Measurements from ENCODE around the gene BCAR3. TPM values are rescaled to one million over a fixed set of nuclear protein-coding genes. Genes with fewer than 3 reads are reported as not detected.
A peak's percentile ranks its signal among the peaks of the same experiment; 100 is the strongest.

BCAR3 gene
- total and polyA plus RNA-seq, 4 donors, result 8.4 to 24.1 (median 16.0) TPM

GRCh38 chr1:93687542-93687941 lies 5.9 kb upstream of the BCAR3 start:
- intact Hi-C loops (cut with DNase I), result no loop called here
- peaks cover 0 to 2% of the 10 kb centered on the region in 2 donors for H3K4me1 ChIP-seq (ENCODE audit: control insufficient read depth in 1 of 2, insufficient read depth in 2 of 2, low read length in 2 of 2)
- ATAC-seq (ENCODE audit: low FRiP score), result no peak
- H3K27ac ChIP-seq (ENCODE audit: low read depth in 1 of 2, low read length in 2 of 2), result no peak overlapping the region
- 95% methylated on average over 2 of the region's 2 CpGs for WGBS, 2 donors
- no peak for DNase-seq
- H3K27me3 ChIP-seq (ENCODE audit: control insufficient read depth in 1 of 2, insufficient read depth in 2 of 2, low read length in 1 of 2), result no peaks in the 10 kb centered on the region
- no peak overlapping the region for H3K4me3 ChIP-seq (ENCODE audit: low read length in 2 of 2)
- H3K9me3 ChIP-seq (ENCODE audit: control insufficient read depth, low read length), result no peaks in the 10 kb centered on the region
- H3K36me3 ChIP-seq (ENCODE audit: control insufficient read depth in 1 of 2, insufficient read depth in 2 of 2, low read length in 1 of 2), result no peaks in the 10 kb centered on the region

GRCh38 chr1:93686504-93687250 lies 5.0 kb upstream of the BCAR3 start:
- Histone ChIP-seq H3K9me3 (ENCODE audit: control insufficient read depth, low read length) (no peaks in the 10 kb centered on the region), H3K4me1 (ENCODE audit: control insufficient read depth in 1 of 2, insufficient read depth in 2 of 2, low read length in 2 of 2) (no peaks in the 10 kb centered on the region), H3K36me3 (ENCODE audit: control insufficient read depth in 1 of 2, insufficient read depth in 2 of 2, low read length in 1 of 2) (no peaks in the 10 kb centered on the region), H3K27me3 (ENCODE audit: control insufficient read depth in 1 of 2, insufficient read depth in 2 of 2, low read length in 1 of 2) (no peaks in the 10 kb centered on the region), H3K4me3 (ENCODE audit: low read length in 2 of 2) (no peak overlapping the region), H3K27ac (ENCODE audit: low read depth in 1 of 2, low read length in 2 of 2) (no peak overlapping the region)
- WGBS, 2 donors, result 63 to 69% methylated on average over 3 of the region's 3 CpGs
- no peak for DNase-seq
- ATAC-seq (ENCODE audit: low FRiP score), result no peak
- intact Hi-C loops (cut with DNase I), result no loop called here

GRCh38 chr1:93685918-93686317 lies 4.3 kb upstream of the BCAR3 start:
- no peak for ATAC-seq (ENCODE audit: low FRiP score)
- Histone ChIP-seq H3K4me1 (ENCODE audit: control insufficient read depth in 1 of 2, insufficient read depth in 2 of 2, low read length in 2 of 2) (no peaks in the 10 kb centered on the region), H3K36me3 (ENCODE audit: control insufficient read depth in 1 of 2, insufficient read depth in 2 of 2, low read length in 1 of 2) (no peaks in the 10 kb centered on the region), H3K9me3 (ENCODE audit: control insufficient read depth, low read length) (no peaks in the 10 kb centered on the region), H3K27ac (ENCODE audit: low read depth in 1 of 2, low read length in 2 of 2) (no peak overlapping the region), H3K4me3 (ENCODE audit: low read length in 2 of 2) (no peak overlapping the region), H3K27me3 (ENCODE audit: control insufficient read depth in 1 of 2, insufficient read depth in 2 of 2, low read length in 1 of 2) (no peaks in the 10 kb centered on the region)
- DNase-seq, result no peak
- intact Hi-C loops (cut with DNase I), result no loop called here
- WGBS, 2 donors, result 96 to 100% methylated on average over 1 of the region's 1 CpG

- no peak overlapping the region for H3K27ac ChIP-seq (ENCODE audit: low read depth in 1 of 2, low read length in 2 of 2)
These were observed 1.6 kb upstream of the BCAR3 start for GRCh38 chr1:93683234-93683633.

GRCh38 chr1:93681989-93682412 lies 364 bp upstream of the BCAR3 start:
- H3K36me3 ChIP-seq (ENCODE audit: control insufficient read depth in 1 of 2, insufficient read depth in 2 of 2, low read length in 1 of 2), result no peaks in the 10 kb centered on the region
- H3K27me3 ChIP-seq (ENCODE audit: control insufficient read depth in 1 of 2, insufficient read depth in 2 of 2, low read length in 1 of 2), result no peaks in the 10 kb centered on the region
- no peaks in the 10 kb centered on the region for H3K4me1 ChIP-seq (ENCODE audit: control insufficient read depth in 1 of 2, insufficient read depth in 2 of 2, low read length in 2 of 2)
- no peak for ATAC-seq (ENCODE audit: low FRiP score)
- H3K9me3 ChIP-seq (ENCODE audit: control insufficient read depth, low read length), result no peaks in the 10 kb centered on the region
- peak overlapping the region; percentile 43 to 73 for H3K27ac ChIP-seq (ENCODE audit: low read depth in 1 of 2, low read length in 2 of 2)
- H3K4me3 ChIP-seq (ENCODE audit: low read length in 2 of 2), result peak overlapping the region; percentile 57 to 79
- DNase-seq, result no peak
- intact Hi-C loops (cut with DNase I), result loop anchor here (5.0 kb wide), 3 partner anchors 40 to 130 kb away; no protein-coding TSS in a partner anchor
- WGBS, 2 donors, result 22 to 23% methylated on average over 12 of the region's 12 CpGs

More at GRCh38 chr1:93683234-93683633, 1.6 kb upstream of the BCAR3 start:
- ATAC-seq (ENCODE audit: low FRiP score), result no peak
- DNase-seq, result no peak
- Histone ChIP-seq H3K36me3 (ENCODE audit: control insufficient read depth in 1 of 2, insufficient read depth in 2 of 2, low read length in 1 of 2) (no peaks in the 10 kb centered on the region), H3K9me3 (ENCODE audit: control insufficient read depth, low read length) (no peaks in the 10 kb centered on the region), H3K27me3 (ENCODE audit: control insufficient read depth in 1 of 2, insufficient read depth in 2 of 2, low read length in 1 of 2) (no peaks in the 10 kb centered on the region), H3K4me3 (ENCODE audit: low read length in 2 of 2) (no peak overlapping the region), H3K4me1 (ENCODE audit: control insufficient read depth in 1 of 2, insufficient read depth in 2 of 2, low read length in 2 of 2) (no peaks in the 10 kb centered on the region)
- 92 to 93% methylated on average over 2 of the region's 2 CpGs for WGBS, 2 donors
- intact Hi-C loops (cut with DNase I), result loop anchor here (5.0 kb wide), 3 partner anchors 39 to 129 kb away; no protein-coding TSS in a partner anchor

GRCh38 chr1:93680420-93681100 lies 1.1 kb downstream of the BCAR3 start:
- H3K9me3 ChIP-seq (ENCODE audit: control insufficient read depth, low read length), result no peaks in the 10 kb centered on the region
- no peaks in the 10 kb centered on the region for H3K4me1 ChIP-seq (ENCODE audit: control insufficient read depth in 1 of 2, insufficient read depth in 2 of 2, low read length in 2 of 2)
- peak overlapping the region; percentile 57 to 79 for H3K4me3 ChIP-seq (ENCODE audit: low read length in 2 of 2)
- peak overlapping the region; percentile 43 to 73 for H3K27ac ChIP-seq (ENCODE audit: low read depth in 1 of 2, low read length in 2 of 2)
- H3K36me3 ChIP-seq (ENCODE audit: control insufficient read depth in 1 of 2, insufficient read depth in 2 of 2, low read length in 1 of 2), result no peaks in the 10 kb centered on the region
- no peaks in the 10 kb centered on the region for H3K27me3 ChIP-seq (ENCODE audit: control insufficient read depth in 1 of 2, insufficient read depth in 2 of 2, low read length in 1 of 2)
- DNase-seq, result peak; percentile 86 to 92
- 17 to 19% methylated on average over 29 of the region's 29 CpGs for WGBS, 2 donors
- peak; percentile 91 for ATAC-seq (ENCODE audit: low FRiP score)
- intact Hi-C loops (cut with DNase I), result loop anchor here (5.0 kb wide), 3 partner anchors 38 to 132 kb away; no protein-coding TSS in a partner anchor

- Histone ChIP-seq H3K4me3 (ENCODE audit: low read length in 2 of 2) (no peak overlapping the region), H3K9me3 (ENCODE audit: control insufficient read depth, low read length) (no peaks in the 10 kb centered on the region), H3K36me3 (ENCODE audit: control insufficient read depth in 1 of 2, insufficient read depth in 2 of 2, low read length in 1 of 2) (no peaks in the 10 kb centered on the region), H3K27me3 (ENCODE audit: control insufficient read depth in 1 of 2, insufficient read depth in 2 of 2, low read length in 1 of 2) (no peaks in the 10 kb centered on the region), H3K27ac (ENCODE audit: low read depth in 1 of 2, low read length in 2 of 2) (peak overlapping the region; percentile 2 to 73), H3K4me1 (ENCODE audit: control insufficient read depth in 1 of 2, insufficient read depth in 2 of 2, low read length in 2 of 2) (no peaks in the 10 kb centered on the region)
- ATAC-seq (ENCODE audit: low FRiP score) (no peak), DNase-seq (no peak)
- intact Hi-C loops (cut with DNase I), result loop anchor here (5.0 kb wide), 3 partner anchors 38 to 132 kb away; no protein-coding TSS in a partner anchor
- 71 to 72% methylated on average over 5 of the region's 5 CpGs for WGBS, 2 donors
These were observed 1.6 kb downstream of the BCAR3 start for GRCh38 chr1:93680076-93680419.

- Histone ChIP-seq H3K9me3 (ENCODE audit: control insufficient read depth, low read length) (no peaks in the 10 kb centered on the region), H3K4me3 (ENCODE audit: low read length in 2 of 2) (no peak overlapping the region), H3K27ac (ENCODE audit: low read depth in 1 of 2, low read length in 2 of 2) (peak overlapping the region in 1 of 2 donors; percentile 22), H3K27me3 (ENCODE audit: control insufficient read depth in 1 of 2, insufficient read depth in 2 of 2, low read length in 1 of 2) (no peaks in the 10 kb centered on the region), H3K4me1 (ENCODE audit: control insufficient read depth in 1 of 2, insufficient read depth in 2 of 2, low read length in 2 of 2) (no peaks in the 10 kb centered on the region), H3K36me3 (ENCODE audit: control insufficient read depth in 1 of 2, insufficient read depth in 2 of 2, low read length in 1 of 2) (no peaks in the 10 kb centered on the region)
- DNase-seq, result no peak
- 71 to 80% methylated on average over 4 of the region's 4 CpGs for WGBS, 2 donors
- no peak for ATAC-seq (ENCODE audit: low FRiP score)
- intact Hi-C loops (cut with DNase I), result loop anchor here in 1 of 2 donors (5.0 kb wide), 1 partner anchor 42 kb away; no protein-coding TSS in a partner anchor
These were observed 2.1 kb downstream of the BCAR3 start for GRCh38 chr1:93679546-93679945.
